Body of pancreas (tissue), 4 donors: ENCODE results near the gene FUT8. TPM values are rescaled to one million over a fixed set of nuclear protein-coding genes. Genes with fewer than 3 reads are reported as not detected.
"Not testable (repeated sequence)": the region's sequence is repeated elsewhere in the genome, so short reads cannot be mapped to it uniquely, and the experiment has no call there.

Source experiments
- ATAC-seq: fragments of 150-250 bp; one replicate; pipeline ENCODE4 v1.9.1; 2016
- DNase-seq, 4 donors: peaks; one replicate each; pipeline ENCODE4 v3.0.0-alpha.2; 2019
- H3K27ac ChIP-seq, 4 donors: fragments of 200-600 bp; sonication (generic); 1 replicate in 3 of 4; 2 replicates in 1 of 4; pipeline versions ENCODE4 v1.5.1 to v1.6.1; 2016 to 2019; ENCODE audit warnings: mild to moderate bottlenecking in 1 of 4, mixed read lengths in 1 of 4, moderate library complexity in 1 of 4
- H3K27me3 ChIP-seq, 2 donors: fragments of 200-600 bp; sonication (generic); one replicate each; pipeline ENCODE4 v1.6.0; 2016; ENCODE audit warnings: mild to moderate bottlenecking in 1 of 2
- H3K36me3 ChIP-seq, 2 donors: fragments of 200-600 bp; sonication (generic); replicated peaks in 1 of 2; 2 replicates each; pipeline ENCODE4 v1.5.1; 2016; ENCODE audit warnings: low read depth in 2 of 2; ENCODE audit not compliant: insufficient read depth in 1 of 2
- H3K4me1 ChIP-seq: fragments of 200-600 bp; sonication (generic); one replicate; pipeline ENCODE4 v1.6.0; 2016
- H3K4me3 ChIP-seq, 2 donors: fragments of 200-600 bp; sonication (generic); 1 replicate in 1 of 2; 2 replicates in 1 of 2; pipeline ENCODE4 v1.5.1; 2016 to 2019
- H3K9me3 ChIP-seq, 3 donors: fragments of 200-600 bp; sonication (generic); 1 replicate in 2 of 3; 2 replicates in 1 of 3; pipeline ENCODE4 v1.5.1; 2016
- POLR2A ChIP-seq, 3 donors: fragments of 450-650 bp; IDR thresholded peaks; one replicate each; pipeline ENCODE4 v1.6.1; 2016; ENCODE audit warnings: antibody characterized with exemption in 3 of 3, mild to moderate bottlenecking in 2 of 3
- WGBS, 2 donors: methylation state at CpG; one replicate each; pipeline ENCODE4 v1.1.5; 2017; 5-methylcytosine and 5-hydroxymethylcytosine counted together
- intact Hi-C: fragments of 100-400 bp; cut with DNase I; formaldehyde crosslinking; loops from one replicate; pipeline ENCODE4 v1.15.1; 2023
- total RNA-seq, 2 donors: library from RNA; depleted of rRNA; stranded (reverse); fragments of >200 nt; gene quantifications; one replicate each; pipeline ENCODE4 v1.1.0, GENCODE V29; 2016
- TF ChIP-seq, protein P1 (sequence below), 7 experiments: fragments of 450-650 bp in 4 of 7; fragments of 200-600 bp in 3 of 7; sonication (generic) in 3 of 7; IDR thresholded peaks; one replicate each; pipeline ENCODE4 v1.5.1; 2016 to 2019; ENCODE audit warnings: antibody characterized with exemption in 7 of 7

FUT8 gene
- total RNA-seq, 2 donors from 2014 or later: 31.1 to 33.0 TPM

DNA sequence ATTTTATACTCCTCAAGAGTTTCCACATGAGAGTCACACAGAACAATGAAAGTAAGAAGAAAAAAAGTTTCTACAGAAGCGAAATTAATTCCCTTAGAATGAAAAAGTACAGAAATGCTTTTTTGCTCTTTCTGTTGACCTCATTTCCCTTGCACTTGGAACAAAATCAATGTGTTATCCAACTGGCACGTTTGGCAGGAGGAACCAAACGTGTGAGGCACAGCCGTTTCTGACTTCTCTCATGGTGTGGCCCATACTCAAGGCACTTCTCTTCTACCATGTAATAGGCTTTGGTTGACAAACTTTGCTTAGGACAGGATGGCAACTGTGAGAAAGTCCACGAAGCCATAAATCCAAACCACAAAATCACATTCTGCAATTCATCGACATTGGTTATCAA lies 297.0 kb downstream of the FUT8 start:
- no peak for ATAC-seq
- TF ChIP-seq POLR2A (IDR thresholded peaks at IDR 0.05): no peak
- TF ChIP-seq, protein P1, sequence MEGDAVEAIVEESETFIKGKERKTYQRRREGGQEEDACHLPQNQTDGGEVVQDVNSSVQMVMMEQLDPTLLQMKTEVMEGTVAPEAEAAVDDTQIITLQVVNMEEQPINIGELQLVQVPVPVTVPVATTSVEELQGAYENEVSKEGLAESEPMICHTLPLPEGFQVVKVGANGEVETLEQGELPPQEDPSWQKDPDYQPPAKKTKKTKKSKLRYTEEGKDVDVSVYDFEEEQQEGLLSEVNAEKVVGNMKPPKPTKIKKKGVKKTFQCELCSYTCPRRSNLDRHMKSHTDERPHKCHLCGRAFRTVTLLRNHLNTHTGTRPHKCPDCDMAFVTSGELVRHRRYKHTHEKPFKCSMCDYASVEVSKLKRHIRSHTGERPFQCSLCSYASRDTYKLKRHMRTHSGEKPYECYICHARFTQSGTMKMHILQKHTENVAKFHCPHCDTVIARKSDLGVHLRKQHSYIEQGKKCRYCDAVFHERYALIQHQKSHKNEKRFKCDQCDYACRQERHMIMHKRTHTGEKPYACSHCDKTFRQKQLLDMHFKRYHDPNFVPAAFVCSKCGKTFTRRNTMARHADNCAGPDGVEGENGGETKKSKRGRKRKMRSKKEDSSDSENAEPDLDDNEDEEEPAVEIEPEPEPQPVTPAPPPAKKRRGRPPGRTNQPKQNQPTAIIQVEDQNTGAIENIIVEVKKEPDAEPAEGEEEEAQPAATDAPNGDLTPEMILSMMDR (IDR thresholded peaks at IDR 0.05): no peak
- DNase-seq: peak in 3 of 4 donors; percentile 24 to 48 (median 31)
- Histone ChIP-seq H3K9me3 (no peaks in the 10 kb centered on the region), H3K27me3 (no peaks in the 10 kb centered on the region), H3K4me3 (no peak overlapping the region), H3K36me3 (no peaks in the 10 kb centered on the region), H3K4me1 (no peaks in the 10 kb centered on the region), H3K27ac (no peak overlapping the region)
- intact Hi-C loops: no loop called here
- 50 to 51% methylated on average over 6 of the region's 6 CpGs for WGBS, 2 donors

DNA sequence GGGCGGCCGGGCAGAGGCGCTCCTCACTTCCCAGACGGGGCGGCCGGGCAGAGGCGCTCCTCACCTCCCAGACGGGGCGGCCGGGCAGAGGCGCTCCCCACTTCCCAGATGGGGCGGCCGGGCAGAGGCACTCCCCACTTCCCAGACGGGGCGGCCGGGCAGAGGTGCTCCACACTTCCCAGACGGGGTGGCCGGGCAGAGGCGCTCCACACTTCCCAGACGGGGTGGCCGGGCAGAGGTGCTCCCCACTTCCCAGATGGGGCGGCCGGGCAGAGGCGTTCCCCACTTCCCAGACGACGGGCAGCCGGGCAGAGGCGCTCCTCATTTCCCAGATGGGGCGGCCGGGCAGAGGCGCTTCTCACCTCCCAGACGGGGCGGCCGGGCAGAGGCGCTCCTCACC lies 304.3 kb downstream of the FUT8 start:
- intact Hi-C loops, H3K36me3 ChIP-seq, H3K27me3 ChIP-seq, H3K4me1 ChIP-seq, H3K27ac ChIP-seq, DNase-seq, H3K4me3 ChIP-seq, ATAC-seq, H3K9me3 ChIP-seq: not testable (repeated sequence)
- WGBS, 2 donors: 92 to 96% methylated on average over 3 to 29 of the region's 35 CpGs

DNA sequence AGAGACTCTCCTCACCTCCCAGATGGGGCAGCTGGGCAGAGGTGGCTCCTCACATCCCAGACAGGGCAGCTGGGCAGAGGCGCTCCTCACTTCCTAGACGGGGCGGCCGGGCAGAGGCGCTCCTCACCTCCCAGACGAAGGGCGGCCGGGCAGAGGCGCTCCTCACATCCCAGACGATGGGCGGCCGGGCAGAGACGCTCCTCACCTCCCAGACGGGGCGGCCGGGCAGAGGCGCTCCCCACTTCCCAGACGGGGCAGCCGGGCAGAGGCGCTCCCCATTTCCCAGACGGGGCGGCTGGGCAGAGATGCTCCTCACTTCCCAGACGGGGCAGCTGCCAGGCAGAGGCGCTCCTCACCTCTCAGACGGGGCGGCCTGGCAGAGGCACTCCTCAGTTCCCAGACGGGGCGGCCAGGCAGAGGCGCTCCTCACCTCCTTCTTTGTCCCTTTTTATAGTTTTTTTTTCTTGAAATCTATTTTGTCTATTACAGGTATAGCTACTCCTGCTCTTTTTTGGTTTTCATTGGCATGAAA lies 304.9 kb downstream of the FUT8 start:
- H3K4me1 ChIP-seq, H3K27ac ChIP-seq, H3K27me3 ChIP-seq, H3K9me3 ChIP-seq, H3K4me3 ChIP-seq, intact Hi-C loops, DNase-seq, ATAC-seq, H3K36me3 ChIP-seq: not testable (repeated sequence)
- 95 to 100% methylated on average over 10 of the region's 29 CpGs for WGBS, 2 donors

DNA sequence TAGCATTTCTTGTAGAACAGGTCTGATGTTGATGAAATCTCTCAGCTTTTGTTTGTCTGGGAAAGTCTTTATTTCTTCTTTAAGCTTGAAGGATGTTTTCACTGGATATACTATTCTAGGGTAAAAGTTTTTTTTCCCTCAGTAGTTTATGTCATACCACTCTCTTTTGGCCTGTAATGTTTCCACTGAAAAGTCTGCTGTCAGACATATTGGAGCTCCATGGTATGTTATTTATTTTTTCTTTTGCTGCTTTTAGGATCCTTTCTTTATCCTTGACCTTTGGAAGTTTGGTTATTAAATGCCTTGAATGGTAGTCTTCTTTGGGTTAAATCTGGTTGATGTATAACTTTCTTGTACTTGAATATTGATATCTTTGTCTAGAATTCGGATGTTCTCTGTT lies 306.1 kb downstream of the FUT8 start:
- intact Hi-C loops: no loop called here
- WGBS, 2 donors: 83 to 92% methylated on average over 1 of the region's 1 CpG
- Histone ChIP-seq H3K4me1 (no peaks in the 10 kb centered on the region), H3K27me3 (no peaks in the 10 kb centered on the region), H3K4me3 (no peak overlapping the region), H3K36me3 (no peaks in the 10 kb centered on the region), H3K9me3 (peaks cover 0 to 4% (median 0%) of the 10 kb centered on the region in 3 donors), H3K27ac (no peak overlapping the region)
- DNase-seq: no peak
- no peak for TF ChIP-seq POLR2A (IDR thresholded peaks at IDR 0.05)
- TF ChIP-seq, protein P1 (IDR thresholded peaks at IDR 0.05): no peak
- ATAC-seq: no peak

DNA sequence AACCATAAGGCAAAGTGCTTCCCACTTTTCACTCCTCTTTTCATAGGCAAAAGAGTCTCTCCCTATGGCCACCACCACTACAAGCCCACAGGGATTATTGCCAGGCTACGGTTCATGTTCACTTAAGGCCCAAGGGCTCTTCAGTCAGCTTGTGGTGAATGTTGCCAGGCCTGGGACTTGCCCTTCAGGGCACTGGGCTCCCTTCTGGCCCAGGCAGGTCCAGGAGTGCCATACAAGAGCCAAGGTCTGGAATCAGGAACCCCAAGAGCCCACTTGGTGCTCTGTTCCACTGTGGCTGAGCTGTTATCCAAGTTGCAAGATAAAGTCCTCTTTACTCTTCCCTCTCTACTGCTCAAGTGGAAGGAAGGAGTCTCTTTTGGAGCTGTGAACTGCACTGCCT lies 307.6 kb downstream of the FUT8 start:
- intact Hi-C loops: no loop called here
- Histone ChIP-seq H3K27me3 (no peaks in the 10 kb centered on the region), H3K4me1 (no peaks in the 10 kb centered on the region), H3K36me3 (no peaks in the 10 kb centered on the region), H3K4me3 (no peak overlapping the region), H3K9me3 (peaks cover 0 to 4% (median 0%) of the 10 kb centered on the region in 3 donors), H3K27ac (no peak overlapping the region)
- DNase-seq (no peak), ATAC-seq (no peak)
- WGBS, 2 donors: 100% methylated on average over 1 of the region's 1 CpG
- TF ChIP-seq POLR2A (IDR thresholded peaks at IDR 0.05): no peak
- TF ChIP-seq, protein P1 (IDR thresholded peaks at IDR 0.05): no peak

DNA sequence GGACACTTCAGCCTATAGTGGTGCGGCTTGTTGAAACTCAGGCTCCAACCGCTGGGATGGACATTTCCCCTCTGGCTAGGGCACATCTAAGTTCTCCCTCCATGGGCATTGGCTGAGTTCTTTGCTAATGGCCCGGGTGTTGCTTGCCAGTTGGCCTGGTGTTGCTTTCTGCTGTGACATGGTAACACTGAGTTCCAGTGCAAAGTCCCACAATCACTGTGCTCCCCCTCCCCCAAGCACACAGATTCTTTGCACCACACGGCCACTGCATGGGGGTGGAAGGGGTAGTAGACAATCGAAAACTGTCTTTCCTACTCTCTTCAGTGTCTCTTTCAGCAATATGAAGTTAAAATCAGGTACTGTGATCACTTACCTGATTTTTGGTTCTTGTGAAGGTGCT lies 308.2 kb downstream of the FUT8 start:
- no peak overlapping the region for H3K27ac ChIP-seq
- TF ChIP-seq POLR2A (IDR thresholded peaks at IDR 0.05): no peak
- TF ChIP-seq, protein P1 (IDR thresholded peaks at IDR 0.05): no peak
- no peaks in the 10 kb centered on the region for H3K36me3 ChIP-seq
- intact Hi-C loops: no loop called here
- no peak for DNase-seq
- no peaks in the 10 kb centered on the region for H3K27me3 ChIP-seq
- no peak overlapping the region for H3K4me3 ChIP-seq
- 93 to 97% methylated on average over 5 of the region's 5 CpGs for WGBS, 2 donors
- no peak for ATAC-seq
- no peaks in the 10 kb centered on the region for H3K4me1 ChIP-seq
- peaks cover 0 to 4% (median 0%) of the 10 kb centered on the region in 3 donors for H3K9me3 ChIP-seq
